Activated gamma-delta T cell (primary cell): ENCODE measurements around the gene ATP9B.
A peak's percentile ranks its signal among the peaks of the same experiment; 100 is the strongest.

Experiments
- DNase-seq: peaks from one replicate; lab custom pipeline; 2025; lab: John Stamatoyannopoulos, UW

ATP9B gene

GRCh38 chr18:79396431-79397246 is 327.4 kb downstream of the ATP9B start:
- no peak for DNase-seq

GRCh38 chr18:79397247-79397829 is 328.1 kb downstream of the ATP9B start:
- DNase-seq, result no peak

GRCh38 chr18:79397830-79398761 is 328.9 kb downstream of the ATP9B start:
- no peak for DNase-seq

- no peak for DNase-seq
Measured at GRCh38 chr18:79399275-79400081, 330.3 kb downstream of the ATP9B start.

- peak; percentile 57 for DNase-seq
Measured at GRCh38 chr18:79400091-79400590, 330.9 kb downstream of the ATP9B start.

GRCh38 chr18:79400591-79401381 is 331.6 kb downstream of the ATP9B start:
- peak; percentile 54 for DNase-seq

- no peak for DNase-seq
Measured at GRCh38 chr18:79401494-79402208, 332.5 kb downstream of the ATP9B start.

GRCh38 chr18:79402209-79402576 is 333.0 kb downstream of the ATP9B start:
- no peak for DNase-seq

- no peak for DNase-seq
Measured at GRCh38 chr18:79402977-79403722, 334.0 kb downstream of the ATP9B start.

GRCh38 chr18:79403723-79404566 is 334.8 kb downstream of the ATP9B start:
- DNase-seq, result no peak

- no peak for DNase-seq
Measured at GRCh38 chr18:79404567-79404910, 335.3 kb downstream of the ATP9B start.

- no peak for DNase-seq
Measured at GRCh38 chr18:79405019-79405780, 336.0 kb downstream of the ATP9B start.

GRCh38 chr18:79405781-79406575 is 336.8 kb downstream of the ATP9B start:
- peak; percentile 49 for DNase-seq

GRCh38 chr18:79406708-79407107 is 337.5 kb downstream of the ATP9B start:
- no peak for DNase-seq

GRCh38 chr18:79409313-79409712 is 340.1 kb downstream of the ATP9B start:
- no peak for DNase-seq

- DNase-seq, result no peak
Measured at GRCh38 chr18:79410171-79410641, 341.0 kb downstream of the ATP9B start.
